Naive thymus-derived CD4-positive, alpha-beta T cell (primary cell): ENCODE measurements around the gene CD40LG. TPM values are rescaled to one million over a fixed set of nuclear protein-coding genes. Genes with fewer than 3 reads are reported as not detected.
A peak's percentile ranks its signal among the peaks of the same experiment; 100 is the strongest.

Experiments
- ATAC-seq: fragments of 150-1000 bp; cut with Tn5 transposase; 2 replicates; pipeline ENCODE4 v1.10.0; 2021; ENCODE audit warnings: mild to moderate bottlenecking, moderate library complexity
- CTCF ChIA-PET: fragments of 350-600 bp; sonication (Branson Sonifier 250); formaldehyde crosslinking; loops from one replicate; lab custom pipeline; 2021; ENCODE audit warnings: antibody characterized with exemption; lab: Charles Lee
- POLR2A ChIA-PET: fragments of 350-600 bp; sonication (Branson Sonifier 250); formaldehyde crosslinking; loops from one replicate; lab custom pipeline; 2021; ENCODE audit warnings: antibody characterized with exemption, inconsistent platforms; lab: Charles Lee
- DNase-seq, 9 donors: peaks; one replicate each; pipeline versions ENCODE4 v3.0.0 to v3.0.0-alpha.2; 2020 to 2022; ENCODE audit warnings: mixed read lengths in 1 of 9
- H3K27ac ChIP-seq: one replicate; pipeline ENCODE4 v1.7.0; 2013; ENCODE audit warnings: mild to moderate bottlenecking, low read depth, low read length, moderate library complexity
- H3K27me3 ChIP-seq, 2 donors: one replicate each; pipeline ENCODE4 v1.7.0; 2013; ENCODE audit warnings: low read length in 2 of 2, mild to moderate bottlenecking in 2 of 2, moderate library complexity in 2 of 2; ENCODE audit not compliant: control insufficient read depth in 2 of 2, insufficient read depth in 2 of 2
- H3K36me3 ChIP-seq, 3 experiments: 1 replicate in 2 of 3; 2 replicates in 1 of 3; pipeline ENCODE4 v1.7.0; 2013; ENCODE audit warnings: low read length in 3 of 3, mild to moderate bottlenecking in 3 of 3, moderate library complexity in 1 of 3; ENCODE audit not compliant: insufficient read depth in 3 of 3, control insufficient read depth in 2 of 3
- H3K4me1 ChIP-seq, 2 donors: one replicate each; pipeline ENCODE4 v1.7.0; 2013; ENCODE audit warnings: low read length in 2 of 2, mild to moderate bottlenecking in 2 of 2, moderate library complexity in 1 of 2; ENCODE audit not compliant: control insufficient read depth in 2 of 2, insufficient read depth in 2 of 2
- H3K4me3 ChIP-seq: 2 replicates; pipeline ENCODE4 v1.7.0; 2013; ENCODE audit warnings: mild to moderate bottlenecking, low read length
- H3K9me3 ChIP-seq, 3 experiments: 1 replicate in 2 of 3; 2 replicates in 1 of 3; pipeline ENCODE4 v1.7.0; 2013; ENCODE audit warnings: low read length in 3 of 3; ENCODE audit not compliant: control insufficient read depth in 2 of 3
- H3K27ac Mint-ChIP-seq, 9 donors: one replicate each; pipeline ENCODE4 v1.8.0; 2020 to 2022; ENCODE audit warnings: mixed read lengths in 9 of 9, mild to moderate bottlenecking in 8 of 9, moderate library complexity in 5 of 9, inconsistent platforms in 2 of 9
- H3K27me3 Mint-ChIP-seq, 5 donors: one replicate each; pipeline ENCODE4 v1.8.0; 2021 to 2022; ENCODE audit warnings: mixed read lengths in 5 of 5, mild to moderate bottlenecking in 1 of 5
- H3K36me3 Mint-ChIP-seq, 5 donors: one replicate each; pipeline ENCODE4 v1.8.0; 2020 to 2022; ENCODE audit warnings: mixed read lengths in 5 of 5, mild to moderate bottlenecking in 3 of 5, inconsistent platforms in 1 of 5
- H3K4me1 Mint-ChIP-seq, 7 donors: one replicate each; pipeline ENCODE4 v1.8.0; 2020 to 2022; ENCODE audit warnings: mixed read lengths in 7 of 7, mild to moderate bottlenecking in 3 of 7, inconsistent platforms in 1 of 7
- H3K4me3 Mint-ChIP-seq, 10 donors: one replicate each; pipeline ENCODE4 v1.8.0; 2020 to 2022; ENCODE audit warnings: mild to moderate bottlenecking in 10 of 10, mixed read lengths in 10 of 10, moderate library complexity in 6 of 10, inconsistent platforms in 2 of 10
- H3K9me3 Mint-ChIP-seq, 11 donors: one replicate each; pipeline ENCODE4 v1.8.0; 2020 to 2022; ENCODE audit warnings: mixed read lengths in 11 of 11, mild to moderate bottlenecking in 4 of 11, inconsistent platforms in 1 of 11, moderate library complexity in 1 of 11
- intact Hi-C, 2 donors: fragments of 100-400 bp; cut with micrococcal nuclease; formaldehyde crosslinking; loops; one replicate each; pipeline ENCODE4 v1.15.1; 2023
- polyA plus RNA-seq, 2 donors: library from polyadenylated mRNA; unstranded; fragments of 300-500 nt; fragmentation: Illumina TruSeq; gene quantifications; one replicate each; pipeline ENCODE4 v1.2.3, GENCODE V29; 2021
- total RNA-seq, 6 experiments: library from RNA in 5 of 6; stranded (reverse) in 5 of 6; gene quantifications; 1 replicate in 5 of 6; 2 replicates in 1 of 6; pipeline ENCODE4 v1.2.3 and lab custom pipeline; 2021 to 2026

The CD40LG gene
- total and polyA plus RNA-seq, 7 experiments from 2014 or later = 25.2 to 173 (median 58.0) TPM

DNA sequence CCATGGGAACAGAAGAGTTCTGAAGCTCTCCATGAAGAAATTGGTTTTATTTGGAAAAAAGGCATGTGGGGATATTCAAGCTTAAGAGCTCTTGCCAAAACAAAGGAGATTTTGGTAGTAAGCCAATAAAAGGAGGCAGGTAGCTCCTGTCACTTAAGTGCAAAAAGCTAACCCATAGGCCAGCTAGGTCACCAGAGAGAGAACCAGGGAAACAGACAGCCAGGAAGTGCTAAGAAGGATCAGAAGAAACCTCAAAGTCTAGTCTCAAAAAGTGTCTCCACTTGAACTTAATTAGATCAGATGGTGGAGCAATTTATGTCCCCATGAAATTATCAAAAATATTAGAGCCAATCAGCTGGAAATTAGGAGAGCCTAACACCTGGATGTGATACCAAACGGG lies 49.2 kb downstream of the CD40LG start:
- H3K9me3 Mint-ChIP-seq = peaks cover 0 to 37% (median 16%) of the 10 kb centered on the region in 11 donors
- H3K27me3 Mint-ChIP-seq = no peaks in the 10 kb centered on the region
- DNase-seq (peak in 2 of 9 donors; percentile 13 to 22), ATAC-seq (no peak)
- ChIA-PET POLR2A (interaction anchor here (0.7 to 4.3 kb wide), 7 partner anchors 10 to 183 kb away, joined by 3 to 48 read pairs (median 3); partner anchors contain the start of gene RBMX), CTCF (interaction anchor here (0.5 to 4.8 kb wide), 9 partner anchors 10 to 120 kb away, joined by 3 to 83 read pairs (median 4); no protein-coding TSS in a partner anchor)
- Histone ChIP-seq H3K27ac (peak overlapping the region; percentile 62), H3K4me3 (no peak overlapping the region), H3K4me1 (peaks cover 31 to 36% of the 10 kb centered on the region in 2 donors), H3K36me3 (peaks cover 0 to 6% (median 0%) of the 10 kb centered on the region in 3 experiments), H3K9me3 (peaks cover 0 to 3% (median 0%) of the 10 kb centered on the region in 3 experiments), H3K27me3 (no peaks in the 10 kb centered on the region)
- intact Hi-C loops = loop anchor here in 1 of 2 donors (5.0 to 10.0 kb wide), 2 partner anchors 230 to 432 kb away; no protein-coding TSS in a partner anchor
- H3K27ac Mint-ChIP-seq = peak overlapping the region; percentile 77 to 98 (median 94)
- H3K4me1 Mint-ChIP-seq = peaks cover 14 to 57% (median 47%) of the 10 kb centered on the region in 7 donors
- peak overlapping the region in 9 of 10 donors; percentile 8 to 74 (median 56) for H3K4me3 Mint-ChIP-seq
- H3K36me3 Mint-ChIP-seq = peaks cover 4 to 49% (median 33%) of the 10 kb centered on the region in 5 donors

DNA sequence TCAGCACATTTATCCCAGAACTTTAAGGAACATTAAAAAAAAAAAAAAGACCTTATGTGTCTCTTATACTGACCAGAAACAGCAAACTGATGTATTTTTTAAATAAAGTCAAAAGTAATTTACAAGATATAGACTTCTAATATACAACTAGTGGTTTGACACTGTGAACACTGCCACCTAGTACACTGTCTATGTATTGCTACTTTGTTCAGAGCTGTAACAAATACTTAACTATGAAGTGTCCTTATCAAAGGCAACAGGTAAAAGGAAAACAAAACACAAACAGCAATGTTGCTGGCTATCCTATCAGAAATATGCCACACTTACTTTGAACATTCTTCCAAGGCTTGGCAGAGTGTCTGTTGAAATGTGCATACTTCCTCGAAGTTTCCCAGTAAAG lies 60.4 kb downstream of the CD40LG start:
- peaks cover 0 to 5% of the 10 kb centered on the region in 2 donors for H3K4me1 ChIP-seq
- intact Hi-C loops = loop anchor here in 1 of 2 donors (1.0 kb wide), 1 partner anchor 100 kb away; no protein-coding TSS in a partner anchor
- DNase-seq (no peak), ATAC-seq (peak; percentile 70)
- H3K27me3 ChIP-seq = no peaks in the 10 kb centered on the region
- ChIA-PET POLR2A (interaction anchor here (0.5 to 1.0 kb wide), 2 partner anchors 9 to 58 kb away, joined by 3 read pairs; no protein-coding TSS in a partner anchor), CTCF (interaction anchor here (0.6 to 2.1 kb wide), 6 partner anchors 11 to 217 kb away, joined by 3 to 21 read pairs (median 3); no protein-coding TSS in a partner anchor)
- Mint-ChIP-seq H3K27me3 (no peaks in the 10 kb centered on the region), H3K9me3 (peaks cover 0 to 2% (median 0%) of the 10 kb centered on the region in 11 donors), H3K4me3 (no peak overlapping the region), H3K4me1 (peaks cover 0 to 34% (median 27%) of the 10 kb centered on the region in 7 donors), H3K27ac (peak overlapping the region in 3 of 9 donors; percentile 30 to 54 (median 41)), H3K36me3 (peaks cover 0 to 26% (median 19%) of the 10 kb centered on the region in 5 donors)
- H3K9me3 ChIP-seq = no peaks in the 10 kb centered on the region
- no peak overlapping the region for H3K4me3 ChIP-seq
- H3K36me3 ChIP-seq = peaks cover 4 to 24% (median 7%) of the 10 kb centered on the region in 3 experiments
- H3K27ac ChIP-seq = no peak overlapping the region

Other genes starting within 250 kb of the CD40LG start
- not detected for gene BRS3, start 160.2 kb upstream of the CD40LG start, total RNA-seq
- gene BRS3, start 160.2 kb upstream of the CD40LG start, polyA plus RNA-seq = not detected
- gene HTATSF1, start 150.6 kb upstream of the CD40LG start, total RNA-seq = 10 to 100 TPM; 25.9 to 67.2 (median 29.0) TPM
- gene HTATSF1, start 150.6 kb upstream of the CD40LG start, polyA plus RNA-seq = 10 to 100 TPM; 58.8 to 75.0 TPM
- gene VGLL1, start 115.9 kb upstream of the CD40LG start, total RNA-seq = not detected
- not detected for gene VGLL1, start 115.9 kb upstream of the CD40LG start, polyA plus RNA-seq
- 100 to 1,000 TPM in 1 of 5 experiments, 10 to 100 TPM in 4; 66.1 to 102 (median 81.5) TPM for gene ARHGEF6, start 132.8 kb downstream of the CD40LG start, total RNA-seq
- 10 to 100 TPM; 88.2 to 99.0 TPM for gene ARHGEF6, start 132.8 kb downstream of the CD40LG start, polyA plus RNA-seq
- gene RBMX, start 232.6 kb downstream of the CD40LG start, total RNA-seq = 100 to 1,000 TPM; 204 to 263 (median 259) TPM
- 100 to 1,000 TPM; 194 to 217 TPM for gene RBMX, start 232.6 kb downstream of the CD40LG start, polyA plus RNA-seq